HepG2 (cell line): ENCODE data around the gene PPP1R14D. TPM values are rescaled to one million over a fixed set of nuclear protein-coding genes. Genes with fewer than 3 reads are reported as not detected.
A peak's percentile ranks its signal among the peaks of the same experiment; 100 is the strongest.

Experiments
- ATAC-seq: fragments of 200-7000 bp; cut with Tn5 transposase; 3 replicates; pipeline ENCODE4 v1.9.1; 2020; ENCODE audit warnings: mild to moderate bottlenecking, moderate library complexity
- BruUV-seq: library from RNA; stranded (reverse); fragments of 400-500 nt; replicated peaks from 2 replicates; lab custom pipeline; 2021; lab: Mats Ljungman, UMichigan
- CTCF ChIA-PET: fragments of 300-600 bp; formaldehyde crosslinking; extraction: SDS; loops from one replicate; lab custom pipeline; 2021; ENCODE audit warnings: low total read pairs, inconsistent platforms, low intra/inter-chr PET ratio; lab: Yijun Ruan, JAX
- POLR2A ChIA-PET: fragments of 350-600 bp; sonication (Branson Sonifier 250); formaldehyde crosslinking; loops from one replicate; lab custom pipeline; 2020; ENCODE audit warnings: antibody characterized with exemption, inconsistent platforms; lab: Yijun Ruan, JAX
- DNase-seq: peaks from one replicate; pipeline ENCODE4 v3.0.0-alpha.2; 2015; ENCODE audit warnings: low spot score
- FAIRE-seq: peaks from 3 replicates; lab custom pipeline; 2011; peaks lifted over from hg19 to GRCh38; lab: Jason Lieb, UNC
- H2AFZ ChIP-seq: one replicate; pipeline ENCODE4 v1.6.1; 2011; ENCODE audit warnings: low read length, inconsistent platforms
- H3K27ac ChIP-seq: fragments of 300-600 bp; 3 replicates; pipeline ENCODE4 v1.8.0; 2011; ENCODE audit warnings: mixed run types, mild to moderate bottlenecking, mixed read lengths, low read length, inconsistent platforms; ENCODE audit not compliant: insufficient read depth; ENCODE audit errors: extremely low read length
- H3K27me3 ChIP-seq, 2 experiments: fragments of 200-600 bp in 1 of 2; 2 replicates in 1 of 2; 3 replicates in 1 of 2; pipeline versions ENCODE4 v1.6.0 to v1.8.0; 2011; ENCODE audit warnings: low read length in 2 of 2, mild to moderate bottlenecking in 2 of 2, moderate library complexity in 2 of 2, inconsistent platforms in 1 of 2; ENCODE audit not compliant: insufficient read depth in 2 of 2, control insufficient read depth in 1 of 2
- H3K36me3 ChIP-seq, 2 experiments: fragments of 200-600 bp in 1 of 2; replicated peaks in 1 of 2; 2 replicates in 1 of 2; 3 replicates in 1 of 2; pipeline versions ENCODE4 v1.5.1 to v1.8.0; 2011; ENCODE audit warnings: low read length in 2 of 2, inconsistent platforms in 1 of 2; ENCODE audit not compliant: insufficient read depth in 2 of 2, control insufficient read depth in 1 of 2
- H3K4me1 ChIP-seq: 2 replicates; pipeline ENCODE4 v1.5.1; 2012; ENCODE audit warnings: low read length, inconsistent platforms; ENCODE audit not compliant: insufficient read depth
- H3K4me2 ChIP-seq: 2 replicates; pipeline ENCODE4 v1.6.0; 2011; ENCODE audit warnings: low read depth, low read length, inconsistent platforms
- H3K4me3 ChIP-seq, 3 experiments: fragments of 200-600 bp in 1 of 3; sonication (generic), shearing (Covaris generic) in 1 of 3; replicated peaks in 1 of 3; 2 replicates each; pipeline ENCODE4 v1.5.1; 2011 to 2016; ENCODE audit warnings: low read length in 3 of 3, inconsistent platforms in 2 of 3, low read depth in 2 of 3, mild to moderate bottlenecking in 2 of 3, control low read depth in 1 of 3, mixed read lengths in 1 of 3; ENCODE audit not compliant: insufficient read depth in 1 of 3
- H3K79me2 ChIP-seq: one replicate; pipeline ENCODE4 v1.6.1; 2011; ENCODE audit warnings: low read length, inconsistent platforms; ENCODE audit not compliant: insufficient read depth
- H3K9ac ChIP-seq: 2 replicates; pipeline ENCODE4 v1.6.0; 2011; ENCODE audit warnings: mild to moderate bottlenecking, low read depth, low read length, inconsistent platforms; ENCODE audit not compliant: insufficient read depth
- H3K9me3 ChIP-seq: 2 replicates; pipeline ENCODE4 v1.5.1; 2012; ENCODE audit warnings: mild to moderate bottlenecking, low read length
- H4K20me1 ChIP-seq: 2 replicates; pipeline ENCODE4 v1.6.0; 2011; ENCODE audit warnings: inconsistent platforms, mild to moderate bottlenecking, low read length, moderate library complexity; ENCODE audit not compliant: insufficient read depth
- ELF3 ChIP-seq: IDR thresholded peaks from 2 replicates; pipeline ENCODE4 v1.6.1; 2016; ENCODE audit warnings: missing genetic modification reagents, missing compliant biosample characterization
- ETV5 ChIP-seq: IDR thresholded peaks from 2 replicates; pipeline ENCODE4 v1.6.1; 2018; ENCODE audit warnings: missing biosample characterization, missing genetic modification reagents, inconsistent platforms, borderline replicate concordance
- KAT8 ChIP-seq: IDR thresholded peaks from 2 replicates; pipeline ENCODE4 v1.6.1; 2016; ENCODE audit warnings: missing genetic modification reagents, missing compliant biosample characterization
- KDM2A ChIP-seq: sonication (generic); formaldehyde crosslinking; IDR thresholded peaks from 2 replicates; pipeline ENCODE4 v1.4.0; 2020; ENCODE audit warnings: low read depth, missing genetic modification reagents, borderline replicate concordance
- PAXIP1 ChIP-seq: sonication (generic); formaldehyde crosslinking; conservative IDR thresholded peaks from 2 replicates; pipeline ENCODE4 v1.4.0; 2020; ENCODE audit warnings: mild to moderate bottlenecking, missing genetic modification reagents, moderate library complexity
- SAP130 ChIP-seq: IDR thresholded peaks from 2 replicates; pipeline ENCODE4 v1.6.1; 2016; ENCODE audit warnings: low read depth
- TEAD3 ChIP-seq: optimal IDR thresholded peaks from 2 replicates; pipeline ENCODE3; 2016; ENCODE audit warnings: borderline replicate concordance
- ZFX ChIP-seq: sonication (generic); formaldehyde crosslinking; IDR thresholded peaks from 2 replicates; pipeline ENCODE4 v1.4.0; 2020; ENCODE audit warnings: mild to moderate bottlenecking, low read depth, missing genetic modification reagents, moderate library complexity
- ZNF101 ChIP-seq: sonication (generic); formaldehyde crosslinking; IDR thresholded peaks from 2 replicates; pipeline ENCODE4 v1.4.0; 2020; ENCODE audit warnings: mild to moderate bottlenecking, low read depth, missing genetic modification reagents, borderline replicate concordance
- ZNF121 ChIP-seq: sonication (generic); formaldehyde crosslinking; IDR thresholded peaks from 2 replicates; pipeline ENCODE4 v1.5.0; 2020; ENCODE audit warnings: mild to moderate bottlenecking, missing genetic modification reagents
- ZNF281 ChIP-seq: sonication (generic); formaldehyde crosslinking; IDR thresholded peaks from 2 replicates; pipeline ENCODE4 v1.4.0; 2020; ENCODE audit warnings: missing genetic modification reagents, borderline replicate concordance
- ZNF292 ChIP-seq: sonication (generic); formaldehyde crosslinking; IDR thresholded peaks from 2 replicates; pipeline ENCODE4 v1.8.1; 2022; ENCODE audit warnings: mild to moderate bottlenecking, low read depth, missing genetic modification reagents, borderline replicate concordance
- ZNF724P ChIP-seq: sonication (generic); formaldehyde crosslinking; IDR thresholded peaks from 2 replicates; pipeline ENCODE4 v1.8.0; 2022; ENCODE audit warnings: missing genetic modification reagents, borderline replicate concordance
- ZNF777 ChIP-seq: sonication (generic); formaldehyde crosslinking; IDR thresholded peaks from 2 replicates; pipeline ENCODE4 v1.4.0; 2020; ENCODE audit warnings: missing genetic modification reagents
- WGBS: methylation state at CpG from one replicate; pipeline ENCODE4 v1.1.6; 2017; ENCODE audit warnings: low lambda C conversion rate; 5-methylcytosine and 5-hydroxymethylcytosine counted together
- in situ Hi-C: cut with HindIII; loops from 2 replicates; pipeline ENCODE4 v1.10.0; 2017; ENCODE audit warnings: low pct_unique_long_range_greater_than_20kb; ENCODE audit not compliant: extremely low pct_ligation_motif_present
- intact Hi-C: fragments of 100-400 bp; cut with micrococcal nuclease; formaldehyde crosslinking; loops from one replicate; pipeline ENCODE4 v1.10.0; 2022; ENCODE audit not compliant: unreplicated experiment
- polyA plus RNA-seq, 8 experiments: library from polyadenylated mRNA; depleted of rRNA in 3 of 8; stranded (reverse) in 7 of 8; unstranded in 1 of 8; fragments of >200 nt; fragmentation: Illumina TruSeq in 4 of 8; extraction: Trizol in 4 of 8; gene quantifications; 2 replicates each; pipeline versions ENCODE4 v1.2.1 to v1.2.3, GENCODE V29; 2011 to 2016; ENCODE audit warnings: low read depth in 4 of 8, missing spikeins in 1 of 8, mixed read lengths in 1 of 8; ENCODE audit not compliant: insufficient read depth in 1 of 8
- total RNA-seq, 5 experiments: library from RNA; depleted of rRNA; stranded (reverse); fragments of >200 nt; fragmentation: Illumina TruSeq; extraction: Trizol; gene quantifications; 2 replicates each; pipeline ENCODE4 v1.2.3, GENCODE V29; 2016; ENCODE audit warnings: low read depth in 1 of 5

The PPP1R14D gene
- total and polyA plus RNA-seq, 2 of the 13 experiments (the other 11 are each of a cell fraction or from before 2014, with no cell fraction given): 0.53 to 0.55 TPM

- in situ Hi-C loops (no loop called here), intact Hi-C loops (no loop called here)
- WGBS: 3% methylated on average over 5 of the region's 7 CpGs
- Histone ChIP-seq H3K27ac (no peak overlapping the region), H3K36me3 (no peaks in the 10 kb centered on the region), H3K4me2 (peak overlapping the region; percentile 66), H4K20me1 (no peaks in the 10 kb centered on the region), H3K9me3 (no peaks in the 10 kb centered on the region), H3K4me1 (peaks cover 66% of the 10 kb centered on the region), H3K27me3 (peaks cover 4 to 17% of the 10 kb centered on the region in 2 experiments; a peak in 3 of 5 replicates), H3K79me2 (no peaks in the 10 kb centered on the region), H3K9ac (no peak overlapping the region), H3K4me3 (peak overlapping the region in 1 of 3 experiments; percentile 15; a peak in 1 of 6 replicates), H2AFZ (no peak overlapping the region)
- ChIA-PET POLR2A (interaction anchor here (0.9 to 2.0 kb wide), 8 partner anchors 10 to 46 kb away, joined by 3 to 7 read pairs (median 4); partner anchors contain the start of genes PPP1R14D and VPS18), CTCF (interaction anchor here (0.6 kb wide), 1 partner anchor 45 kb away, joined by 3 read pairs; no protein-coding TSS in a partner anchor)
- FAIRE-seq (peak; percentile 72), ATAC-seq (peak; percentile 77), DNase-seq (peak; percentile 72)
- BruUV-seq: no TSS peak
- TF ChIP-seq ZNF777 (CRISPR knock-in tag) (no peak), ZNF724P (CRISPR knock-in tag) (no peak), PAXIP1 (CRISPR knock-in tag) (0 out of 2 replicates have a peak, but pooled peaks have one; percentile 29), ZNF121 (CRISPR knock-in tag) (peak; percentile 90), ZNF292 (CRISPR knock-in tag) (0 out of 2 replicates have a peak, but pooled peaks have one; percentile 25), ZNF101 (CRISPR knock-in tag) (no peak), ETV5 (CRISPR knock-in tag) (peak; percentile 58; the same call in 1 of the 2 replicates), KAT8 (no peak), TEAD3 (CRISPR knock-in tag) (peak; percentile 35), SAP130 (CRISPR knock-in tag) (0 out of 2 replicates have a peak, but pooled peaks have one; percentile 20), ZFX (CRISPR knock-in tag) (0 out of 2 replicates have a peak, but pooled peaks have one; percentile 34), ZNF281 (CRISPR knock-in tag) (peak; percentile 74; the same call in 1 of the 2 replicates), KDM2A (CRISPR knock-in tag) (0 out of 2 replicates have a peak, but pooled peaks have one; percentile 24), ELF3 (peak; percentile 60; the same call in 1 of the 2 replicates)
These were observed 18.9 kb upstream of the PPP1R14D start for GRCh38 chr15:40847223-40847961.
